Panc1 (cell line): ENCODE measurements around the gene TBC1D24. TPM values are rescaled to one million over a fixed set of nuclear protein-coding genes. Genes with fewer than 3 reads are reported as not detected.
A peak's percentile ranks its signal among the peaks of the same experiment; 100 is the strongest.

ENCODE experiments used
- ATAC-seq: fragments of 200-7000 bp; cut with Tn5 transposase; 2 replicates; pipeline ENCODE4 v1.9.1; 2020; ENCODE audit warnings: mild to moderate bottlenecking, moderate library complexity
- BruUV-seq: library from RNA; stranded (reverse); fragments of 400-500 nt; replicated peaks from 2 replicates; lab custom pipeline; 2021; lab: Mats Ljungman, UMichigan
- CTCF ChIA-PET: fragments of 300-600 bp; sonication (Branson Sonifier 250); formaldehyde crosslinking; loops from one replicate; lab custom pipeline; 2022; ENCODE audit warnings: antibody characterized with exemption; lab: Charles Lee
- POLR2A ChIA-PET: fragments of 300-600 bp; sonication (Branson Sonifier 250); formaldehyde crosslinking; loops from one replicate; lab custom pipeline; 2022; ENCODE audit warnings: antibody characterized with exemption; lab: Charles Lee
- DNase-seq: peaks from one replicate; pipeline ENCODE4 v3.0.0-alpha.2; 2010; ENCODE audit warnings: low read depth, low spot score
- H3K27ac ChIP-seq: 2 replicates; pipeline ENCODE4 v1.5.1; 2011; ENCODE audit warnings: mild to moderate bottlenecking, low read length, inconsistent platforms
- H3K27me3 ChIP-seq: fragments of 200-500 bp; sonication (Bioruptor generic); 2 replicates; pipeline ENCODE4 v1.6.0; 2014; ENCODE audit warnings: low read length, inconsistent platforms; ENCODE audit not compliant: control insufficient read depth, insufficient read depth
- H3K36me3 ChIP-seq: fragments of 200-500 bp; sonication (Bioruptor generic); 2 replicates; pipeline ENCODE4 v1.5.1; 2014; ENCODE audit warnings: inconsistent platforms, mild to moderate bottlenecking, low read length, moderate library complexity; ENCODE audit not compliant: control insufficient read depth, insufficient read depth
- H3K4me1 ChIP-seq: 2 replicates; pipeline ENCODE4 v1.5.1; 2011; ENCODE audit warnings: inconsistent platforms, mild to moderate bottlenecking, low read length, moderate library complexity; ENCODE audit not compliant: control insufficient read depth, insufficient read depth
- H3K4me3 ChIP-seq, 2 experiments: 2 replicates each; pipeline ENCODE4 v1.5.1; 2011 to 2012; ENCODE audit warnings: low read depth in 2 of 2, low read length in 2 of 2, mild to moderate bottlenecking in 2 of 2, inconsistent platforms in 1 of 2, moderate library complexity in 1 of 2
- H3K9me3 ChIP-seq: fragments of 200-500 bp; sonication (Bioruptor generic); 2 replicates; pipeline ENCODE4 v1.5.1; 2014; ENCODE audit warnings: low read depth, mild to moderate bottlenecking, inconsistent platforms, low read length, moderate library complexity; ENCODE audit not compliant: control insufficient read depth, insufficient read depth
- POLR2AphosphoS5 ChIP-seq: IDR thresholded peaks from 2 replicates; pipeline ENCODE4 v1.6.1; 2012; ENCODE audit warnings: mild to moderate bottlenecking, low read depth, low read length, moderate library complexity
- SIN3A ChIP-seq: IDR thresholded peaks from 2 replicates; pipeline ENCODE4 v1.6.1; 2012; ENCODE audit warnings: low read depth, mild to moderate bottlenecking, low read length, moderate library complexity, borderline replicate concordance; ENCODE audit not compliant: insufficient read depth
- TCF7L2 ChIP-seq: IDR thresholded peaks from 2 replicates; pipeline ENCODE4 v1.6.1; 2011; ENCODE audit warnings: mild to moderate bottlenecking, low read depth, low read length, inconsistent platforms
- in situ Hi-C: cut with HindIII; loops from 2 replicates; pipeline ENCODE4 v1.10.0; 2016; ENCODE audit warnings: low sequenced_read_pairs, low pct_unique_long_range_greater_than_20kb
- intact Hi-C: fragments of 100-400 bp; cut with micrococcal nuclease; formaldehyde crosslinking; loops from one replicate; pipeline ENCODE4 v1.10.0; 2022; ENCODE audit not compliant: unreplicated experiment
- total RNA-seq: library from RNA; stranded (reverse); gene quantifications from one replicate; pipeline ENCODE4 v1.2.1, GENCODE V29; 2021; ENCODE audit not compliant: unreplicated experiment
- TF ChIP-seq, protein P1 (sequence below): fragments of 450-650 bp; IDR thresholded peaks from 2 replicates; pipeline ENCODE4 v1.5.1; 2017; ENCODE audit warnings: mild to moderate bottlenecking
- TF ChIP-seq, protein P2 (sequence below), 2 experiments: IDR thresholded peaks; 2 replicates each; pipeline ENCODE4 v1.6.1; 2011 to 2012; ENCODE audit warnings: low read depth in 2 of 2, control low read depth in 1 of 2, low read length in 1 of 2, mild to moderate bottlenecking in 1 of 2, moderate library complexity in 1 of 2; ENCODE audit not compliant: insufficient read depth in 1 of 2

TBC1D24 gene
- total RNA-seq, 1 experiment from 2014 or later: 26.7 TPM

DNA sequence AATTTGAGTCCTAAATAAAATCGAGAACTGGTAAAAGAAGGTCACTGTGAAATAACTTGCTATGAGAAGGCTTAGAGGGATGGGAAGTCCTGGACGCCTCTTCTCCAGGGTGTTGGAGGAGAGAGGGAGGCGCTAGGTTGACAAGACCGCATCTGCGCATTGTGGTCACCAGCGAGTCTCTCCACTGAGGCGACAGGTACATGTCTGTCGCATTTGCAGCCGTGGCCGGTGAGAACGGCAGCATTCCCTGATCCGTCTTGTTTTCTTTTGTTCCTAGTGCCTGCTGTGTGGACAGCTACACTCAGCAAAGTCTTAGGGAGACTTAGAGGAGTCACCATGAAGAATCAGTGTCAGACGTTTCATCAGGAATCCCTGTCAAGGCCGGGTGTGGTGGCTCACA is 30.8 kb downstream of the TBC1D24 start:
- Histone ChIP-seq H3K36me3 (no peaks in the 10 kb centered on the region; the same call in 1 of the 2 replicates), H3K9me3 (no peaks in the 10 kb centered on the region), H3K27me3 (no peaks in the 10 kb centered on the region), H3K4me1 (peaks cover 23% of the 10 kb centered on the region), H3K4me3 (no peak overlapping the region), H3K27ac (no peak overlapping the region)
- ATAC-seq (no peak), DNase-seq (no peak)
- in situ Hi-C loops (no loop called here), intact Hi-C loops (no loop called here)
- POLR2A ChIA-PET: no interaction called here
- no TSS peak for BruUV-seq
- TF ChIP-seq TCF7L2 (no peak), POLR2AphosphoS5 (no peak), SIN3A (no peak)
- TF ChIP-seq, protein P1, sequence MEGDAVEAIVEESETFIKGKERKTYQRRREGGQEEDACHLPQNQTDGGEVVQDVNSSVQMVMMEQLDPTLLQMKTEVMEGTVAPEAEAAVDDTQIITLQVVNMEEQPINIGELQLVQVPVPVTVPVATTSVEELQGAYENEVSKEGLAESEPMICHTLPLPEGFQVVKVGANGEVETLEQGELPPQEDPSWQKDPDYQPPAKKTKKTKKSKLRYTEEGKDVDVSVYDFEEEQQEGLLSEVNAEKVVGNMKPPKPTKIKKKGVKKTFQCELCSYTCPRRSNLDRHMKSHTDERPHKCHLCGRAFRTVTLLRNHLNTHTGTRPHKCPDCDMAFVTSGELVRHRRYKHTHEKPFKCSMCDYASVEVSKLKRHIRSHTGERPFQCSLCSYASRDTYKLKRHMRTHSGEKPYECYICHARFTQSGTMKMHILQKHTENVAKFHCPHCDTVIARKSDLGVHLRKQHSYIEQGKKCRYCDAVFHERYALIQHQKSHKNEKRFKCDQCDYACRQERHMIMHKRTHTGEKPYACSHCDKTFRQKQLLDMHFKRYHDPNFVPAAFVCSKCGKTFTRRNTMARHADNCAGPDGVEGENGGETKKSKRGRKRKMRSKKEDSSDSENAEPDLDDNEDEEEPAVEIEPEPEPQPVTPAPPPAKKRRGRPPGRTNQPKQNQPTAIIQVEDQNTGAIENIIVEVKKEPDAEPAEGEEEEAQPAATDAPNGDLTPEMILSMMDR: no peak
- TF ChIP-seq, protein P2, sequence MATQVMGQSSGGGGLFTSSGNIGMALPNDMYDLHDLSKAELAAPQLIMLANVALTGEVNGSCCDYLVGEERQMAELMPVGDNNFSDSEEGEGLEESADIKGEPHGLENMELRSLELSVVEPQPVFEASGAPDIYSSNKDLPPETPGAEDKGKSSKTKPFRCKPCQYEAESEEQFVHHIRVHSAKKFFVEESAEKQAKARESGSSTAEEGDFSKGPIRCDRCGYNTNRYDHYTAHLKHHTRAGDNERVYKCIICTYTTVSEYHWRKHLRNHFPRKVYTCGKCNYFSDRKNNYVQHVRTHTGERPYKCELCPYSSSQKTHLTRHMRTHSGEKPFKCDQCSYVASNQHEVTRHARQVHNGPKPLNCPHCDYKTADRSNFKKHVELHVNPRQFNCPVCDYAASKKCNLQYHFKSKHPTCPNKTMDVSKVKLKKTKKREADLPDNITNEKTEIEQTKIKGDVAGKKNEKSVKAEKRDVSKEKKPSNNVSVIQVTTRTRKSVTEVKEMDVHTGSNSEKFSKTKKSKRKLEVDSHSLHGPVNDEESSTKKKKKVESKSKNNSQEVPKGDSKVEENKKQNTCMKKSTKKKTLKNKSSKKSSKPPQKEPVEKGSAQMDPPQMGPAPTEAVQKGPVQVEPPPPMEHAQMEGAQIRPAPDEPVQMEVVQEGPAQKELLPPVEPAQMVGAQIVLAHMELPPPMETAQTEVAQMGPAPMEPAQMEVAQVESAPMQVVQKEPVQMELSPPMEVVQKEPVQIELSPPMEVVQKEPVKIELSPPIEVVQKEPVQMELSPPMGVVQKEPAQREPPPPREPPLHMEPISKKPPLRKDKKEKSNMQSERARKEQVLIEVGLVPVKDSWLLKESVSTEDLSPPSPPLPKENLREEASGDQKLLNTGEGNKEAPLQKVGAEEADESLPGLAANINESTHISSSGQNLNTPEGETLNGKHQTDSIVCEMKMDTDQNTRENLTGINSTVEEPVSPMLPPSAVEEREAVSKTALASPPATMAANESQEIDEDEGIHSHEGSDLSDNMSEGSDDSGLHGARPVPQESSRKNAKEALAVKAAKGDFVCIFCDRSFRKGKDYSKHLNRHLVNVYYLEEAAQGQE (IDR thresholded peaks at IDR 0.05; ENCODE audit: insufficient read depth in 1 of 2, low read depth in 2 of 2, low read length in 1 of 2): no peak
- CTCF ChIA-PET: no interaction called here

DNA sequence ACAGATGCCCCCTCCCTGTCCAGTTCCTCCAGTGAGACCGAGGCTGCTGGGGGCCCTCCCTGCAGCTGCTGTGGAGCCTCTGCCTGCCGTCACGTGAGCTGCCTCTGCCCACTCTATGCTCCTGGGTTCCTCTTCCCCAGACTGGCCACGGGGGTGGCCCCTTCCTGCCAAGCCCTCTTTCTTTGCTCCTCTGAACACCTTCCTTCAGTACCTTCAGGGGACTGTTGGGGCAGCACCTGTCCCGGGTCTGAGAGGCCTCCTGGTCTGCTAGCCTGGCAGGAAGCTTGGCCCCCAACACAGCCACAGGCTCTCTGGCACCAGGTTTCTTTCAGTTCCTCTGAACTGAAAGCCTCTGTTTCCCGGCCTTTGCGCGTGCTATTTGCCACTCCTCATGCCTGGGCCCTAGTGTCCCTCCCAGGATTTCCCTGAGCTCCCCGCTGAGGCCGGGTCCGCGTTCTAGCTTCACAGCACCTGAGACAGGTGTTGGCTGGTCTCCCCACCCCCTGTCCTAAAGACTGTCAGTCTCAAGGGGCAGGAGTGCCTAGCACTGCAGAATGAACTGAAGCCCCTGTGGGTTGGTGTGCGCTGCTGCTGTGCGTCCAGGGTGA is 32.2 kb downstream of the TBC1D24 start:
- Histone ChIP-seq H3K4me3 (no peak overlapping the region), H3K27me3 (no peaks in the 10 kb centered on the region), H3K4me1 (peaks cover 10% of the 10 kb centered on the region), H3K27ac (no peak overlapping the region), H3K9me3 (no peaks in the 10 kb centered on the region), H3K36me3 (no peaks in the 10 kb centered on the region; the same call in 1 of the 2 replicates)
- TF ChIP-seq SIN3A (no peak), POLR2AphosphoS5 (no peak), TCF7L2 (no peak)
- TF ChIP-seq, protein P2 (IDR thresholded peaks at IDR 0.05; ENCODE audit: insufficient read depth in 1 of 2, low read depth in 2 of 2, low read length in 1 of 2): no peak
- TF ChIP-seq, protein P1: no peak
- BruUV-seq: no TSS peak
- ChIA-PET CTCF (no interaction called here), POLR2A (no interaction called here)
- no peak for DNase-seq
- 0 out of 2 replicates have a peak, but pooled peaks have one; percentile 36 for ATAC-seq
- in situ Hi-C loops: no loop called here
- intact Hi-C loops: no loop called here
